Measurements from ENCODE around the gene BBIP1.

DNA sequence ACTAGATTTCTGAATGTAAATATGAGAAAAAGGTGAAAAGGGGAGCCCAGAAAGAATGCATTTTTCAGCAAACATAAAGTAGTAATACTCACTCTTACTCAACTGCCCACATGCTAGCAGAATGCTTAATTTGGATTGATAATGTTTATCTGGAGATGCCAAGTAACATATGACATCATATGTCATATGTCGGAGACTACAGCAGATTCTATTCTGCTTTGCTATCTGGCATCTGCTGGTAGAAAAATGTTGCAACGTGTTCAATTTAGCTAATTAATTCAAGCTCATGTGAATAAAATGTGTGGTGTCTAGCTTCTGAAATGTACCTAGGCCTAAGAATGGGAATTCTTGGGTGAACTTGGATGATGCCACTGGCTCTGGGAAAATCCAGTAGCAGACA is 4.5 kb downstream of the BBIP1 start:
- TF ChIP-seq, protein P1, sequence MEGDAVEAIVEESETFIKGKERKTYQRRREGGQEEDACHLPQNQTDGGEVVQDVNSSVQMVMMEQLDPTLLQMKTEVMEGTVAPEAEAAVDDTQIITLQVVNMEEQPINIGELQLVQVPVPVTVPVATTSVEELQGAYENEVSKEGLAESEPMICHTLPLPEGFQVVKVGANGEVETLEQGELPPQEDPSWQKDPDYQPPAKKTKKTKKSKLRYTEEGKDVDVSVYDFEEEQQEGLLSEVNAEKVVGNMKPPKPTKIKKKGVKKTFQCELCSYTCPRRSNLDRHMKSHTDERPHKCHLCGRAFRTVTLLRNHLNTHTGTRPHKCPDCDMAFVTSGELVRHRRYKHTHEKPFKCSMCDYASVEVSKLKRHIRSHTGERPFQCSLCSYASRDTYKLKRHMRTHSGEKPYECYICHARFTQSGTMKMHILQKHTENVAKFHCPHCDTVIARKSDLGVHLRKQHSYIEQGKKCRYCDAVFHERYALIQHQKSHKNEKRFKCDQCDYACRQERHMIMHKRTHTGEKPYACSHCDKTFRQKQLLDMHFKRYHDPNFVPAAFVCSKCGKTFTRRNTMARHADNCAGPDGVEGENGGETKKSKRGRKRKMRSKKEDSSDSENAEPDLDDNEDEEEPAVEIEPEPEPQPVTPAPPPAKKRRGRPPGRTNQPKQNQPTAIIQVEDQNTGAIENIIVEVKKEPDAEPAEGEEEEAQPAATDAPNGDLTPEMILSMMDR (IDR thresholded peaks at IDR 0.05): no peak
- no peak for TF ChIP-seq POLR2A (IDR thresholded peaks at IDR 0.05)

All from esophagus squamous epithelium (tissue), 4 donors.